ENCODE data around the gene GIMAP2.
"Not testable (repeated sequence)": the region's sequence is repeated elsewhere in the genome, so short reads cannot be mapped to it uniquely, and the experiment has no call there.

The GIMAP2 gene

DNA sequence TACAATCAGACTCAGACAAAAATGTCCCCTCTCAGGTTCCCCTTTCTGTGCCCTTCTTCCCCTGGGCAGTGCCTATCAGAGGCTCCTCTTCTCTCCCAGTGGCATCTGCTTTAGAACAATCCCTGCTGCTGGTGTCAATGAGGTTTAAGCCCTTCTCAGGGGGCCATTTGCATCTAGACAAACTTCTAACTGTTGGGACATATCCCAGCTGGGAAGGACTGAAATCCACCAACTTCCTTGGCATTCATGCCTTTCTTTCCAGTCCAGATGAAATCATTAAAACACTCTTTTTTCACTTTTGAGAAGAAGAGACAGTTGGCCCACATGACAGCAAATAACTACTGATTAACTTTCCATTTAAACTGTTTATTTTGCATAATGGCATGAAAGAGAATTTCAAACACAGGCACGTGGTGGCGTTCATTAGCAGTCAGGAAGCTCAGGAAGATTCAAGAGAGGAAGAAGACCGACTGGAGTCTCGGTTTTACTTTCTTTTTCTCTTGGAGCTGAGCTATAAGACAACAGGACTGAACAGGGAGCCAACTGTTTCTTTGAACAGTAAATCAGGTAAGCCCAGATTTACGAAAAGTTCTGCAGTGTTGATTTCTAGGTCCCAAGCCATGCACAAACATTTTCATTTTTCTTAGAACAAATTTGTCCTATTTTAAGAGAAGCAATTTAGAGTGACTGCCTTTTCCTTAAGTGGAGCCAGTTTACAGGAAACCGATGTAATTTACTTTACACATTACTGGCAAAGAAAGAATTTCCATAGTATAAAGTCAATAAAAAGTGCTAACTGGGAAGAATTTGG, at the start of gene GIMAP2:
TSS of gene GIMAP2 (plus strand) at position 488 of the 811 bp plus-strand sequence. CDS start 1,354 bp downstream, outside the sequence.
- in situ Hi-C loops (cut with HindIII; ENCODE audit: low pct_ligation_motif_present, low pct_unique_long_range_greater_than_20kb, low sequenced_read_pairs) = no loop called here

DNA sequence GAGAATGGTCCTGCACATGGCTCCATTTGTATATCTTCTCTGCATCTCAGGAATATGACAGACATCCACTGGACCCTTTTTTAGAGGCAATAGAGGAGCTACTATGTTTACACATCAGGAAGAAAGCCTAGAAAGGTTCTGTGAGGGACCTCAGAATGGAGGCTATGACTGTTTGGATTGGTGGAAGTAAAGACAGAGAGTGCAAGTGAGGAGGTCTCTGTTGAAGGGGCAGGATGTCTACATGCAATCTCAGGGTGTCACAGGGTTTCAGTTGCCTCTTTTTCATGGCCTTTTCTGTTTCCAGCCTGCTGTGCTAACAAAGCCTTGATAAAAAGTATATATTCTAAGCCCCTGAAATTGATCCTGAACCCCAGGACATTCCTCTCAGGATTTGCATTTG, 43.7 kb upstream of the GIMAP2 start:
- in situ Hi-C loops (cut with HindIII; ENCODE audit: low pct_ligation_motif_present, low pct_unique_long_range_greater_than_20kb, low sequenced_read_pairs) = no loop called here
- DNase-seq = no peak

More for the DNA sequence above, at the start of gene GIMAP2:
- DNase-seq = no peak

DNA sequence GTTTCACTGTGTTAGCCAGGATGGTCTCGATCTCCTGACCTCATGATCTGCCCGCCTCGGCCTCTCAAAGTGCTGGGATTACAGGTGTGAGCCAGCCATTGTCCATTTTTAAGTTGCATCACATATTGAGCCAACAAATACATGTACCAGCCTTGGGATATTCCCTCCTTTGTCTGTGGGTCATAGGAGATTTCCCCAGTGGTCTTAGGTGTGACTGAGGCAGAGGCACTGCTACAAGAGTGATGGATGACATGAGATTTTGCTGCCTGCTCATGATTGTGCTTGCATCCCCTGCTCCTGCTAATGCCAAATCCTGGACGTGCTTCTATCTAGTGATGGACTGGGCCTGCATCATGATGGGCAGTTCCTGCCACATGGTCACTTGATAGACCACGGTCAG, 42.6 kb upstream of the GIMAP2 start:
- in situ Hi-C loops (cut with HindIII; ENCODE audit: low pct_ligation_motif_present, low pct_unique_long_range_greater_than_20kb, low sequenced_read_pairs) = no loop called here
- DNase-seq = no peak

DNA sequence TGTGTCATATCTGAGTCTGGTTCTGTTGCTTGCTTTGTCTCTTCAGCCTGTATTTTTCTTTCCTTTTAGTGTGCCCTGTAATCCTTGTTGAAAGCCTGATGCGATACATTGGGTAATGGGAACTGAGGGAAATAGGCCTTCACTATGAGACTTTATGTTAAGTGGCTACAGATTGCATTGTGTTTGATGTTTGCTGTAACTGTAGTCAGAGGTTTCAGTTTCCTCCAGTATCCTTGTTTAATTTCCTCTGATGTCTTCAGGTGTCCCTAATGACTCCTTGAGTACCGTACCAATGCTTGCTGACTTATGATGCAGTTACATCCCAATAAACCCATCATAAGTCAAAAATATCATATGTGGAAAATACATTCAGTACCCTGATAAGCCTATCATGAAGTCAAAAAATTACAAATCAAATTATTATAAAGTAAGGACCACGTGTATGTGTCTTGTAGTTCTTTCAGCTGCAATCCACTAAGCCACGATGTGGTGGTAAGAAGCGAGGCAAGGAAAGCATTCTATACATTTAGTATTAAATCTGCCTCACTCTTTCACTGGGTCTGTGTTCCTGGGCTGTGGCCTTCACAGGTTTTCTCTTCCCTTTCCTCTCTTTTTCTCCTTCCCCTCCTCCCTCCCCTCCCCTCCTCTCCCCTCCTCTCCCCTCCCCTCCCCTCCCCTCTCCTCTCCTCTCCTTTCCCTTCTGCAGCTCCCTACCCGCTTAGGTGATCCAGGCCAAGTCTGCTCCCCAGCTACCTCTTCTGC, 40.1 kb upstream of the GIMAP2 start:
- in situ Hi-C loops (cut with HindIII; ENCODE audit: low pct_ligation_motif_present, low pct_unique_long_range_greater_than_20kb, low sequenced_read_pairs) = no loop called here
- no peak for DNase-seq

DNA sequence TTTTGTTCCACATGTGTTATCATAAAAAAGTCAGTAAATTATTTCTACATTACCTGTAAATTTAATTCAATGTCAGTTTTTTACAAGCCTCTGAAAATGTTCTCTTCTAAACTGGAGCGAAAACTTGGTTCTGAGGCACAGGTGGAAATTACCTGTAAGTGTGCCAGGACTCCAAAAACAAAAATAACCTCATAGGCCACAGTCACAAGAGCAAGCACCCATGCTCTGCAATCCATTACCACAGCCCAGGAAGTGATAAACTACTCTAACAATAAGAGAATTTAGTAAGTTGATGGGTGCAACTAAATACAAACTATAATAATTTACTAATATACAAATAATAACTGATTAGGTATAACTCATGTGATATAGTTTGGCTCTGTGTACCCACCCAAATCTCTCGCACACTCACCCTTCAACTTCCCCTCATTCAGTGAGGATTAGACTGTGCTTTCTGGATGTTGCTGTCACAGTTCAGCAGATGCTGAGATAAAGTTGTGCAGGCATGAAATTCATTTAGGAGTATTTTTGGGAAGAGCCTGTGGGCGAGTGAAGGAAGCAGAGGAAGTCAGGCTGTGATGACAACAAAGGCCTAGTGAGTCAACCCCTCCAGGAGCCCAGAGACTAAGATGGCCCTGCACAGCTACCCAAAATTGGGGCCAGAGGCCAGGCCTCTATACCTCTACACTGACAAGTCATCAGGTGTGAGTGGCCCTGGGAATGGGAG, 37.0 kb upstream of the GIMAP2 start:
- in situ Hi-C loops (cut with HindIII; ENCODE audit: low pct_ligation_motif_present, low pct_unique_long_range_greater_than_20kb, low sequenced_read_pairs) = no loop called here
- DNase-seq = no peak

DNA sequence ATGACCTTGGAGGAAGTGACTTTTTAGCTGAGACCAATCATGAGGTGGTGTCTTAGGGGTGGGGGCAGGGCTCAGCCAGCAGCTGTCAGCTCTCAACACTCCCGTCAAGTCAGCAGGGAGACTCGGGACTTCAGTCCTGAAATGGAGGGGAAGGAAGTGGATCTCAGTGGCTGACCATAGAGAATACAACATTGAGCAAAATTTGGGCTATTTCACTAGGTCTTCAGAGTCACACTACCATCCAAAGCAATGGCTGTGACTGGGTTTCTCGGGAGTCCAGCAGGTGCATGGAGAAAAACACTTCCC, 36.5 kb upstream of the GIMAP2 start:
- in situ Hi-C loops (cut with HindIII; ENCODE audit: low pct_ligation_motif_present, low pct_unique_long_range_greater_than_20kb, low sequenced_read_pairs) = no loop called here

DNA sequence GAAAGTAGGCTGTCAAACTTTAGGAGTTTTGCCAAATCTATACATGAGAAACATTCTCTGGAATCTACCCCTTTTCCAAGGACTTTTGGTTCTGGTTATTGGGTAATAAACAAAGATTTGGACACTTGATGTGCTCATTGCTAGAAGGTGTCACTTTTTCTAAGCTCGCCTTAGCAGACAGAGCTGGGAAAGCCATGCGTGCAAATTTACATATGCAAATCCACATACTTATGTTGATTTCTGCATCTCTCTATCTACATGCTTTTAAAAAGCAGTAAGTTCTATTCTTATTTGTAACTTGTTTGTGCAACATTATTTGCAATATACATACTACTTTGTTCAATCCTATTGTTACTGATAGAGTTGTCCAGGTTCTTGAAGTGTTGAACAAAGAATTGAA, 30.8 kb upstream of the GIMAP2 start:
- in situ Hi-C loops (cut with HindIII; ENCODE audit: low pct_ligation_motif_present, low pct_unique_long_range_greater_than_20kb, low sequenced_read_pairs) = no loop called here
- DNase-seq = no peak

More for the DNA sequence above, 36.5 kb upstream of the GIMAP2 start:
- DNase-seq = no peak

DNA sequence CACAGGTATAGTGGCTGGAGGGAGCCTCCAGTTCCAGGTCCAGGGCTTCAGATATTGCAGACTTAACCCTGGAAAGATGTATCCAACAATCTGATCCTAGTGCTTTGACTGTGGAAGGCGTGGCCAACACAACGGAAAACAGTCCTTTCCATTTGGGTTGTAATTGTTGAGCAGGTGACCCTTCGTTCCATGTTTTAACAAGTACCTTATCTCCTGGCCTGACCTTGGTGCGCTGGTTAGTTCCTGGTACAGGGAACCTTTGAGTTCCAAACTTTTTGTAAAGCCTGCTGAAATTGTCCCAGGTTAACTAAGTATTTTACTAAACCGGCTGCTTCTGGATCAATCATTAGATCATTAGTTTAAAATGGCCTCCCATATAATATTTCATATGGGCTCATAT, 29.5 kb upstream of the GIMAP2 start:
- in situ Hi-C loops (cut with HindIII; ENCODE audit: low pct_ligation_motif_present, low pct_unique_long_range_greater_than_20kb, low sequenced_read_pairs) = no loop called here
- no peak for DNase-seq

DNA sequence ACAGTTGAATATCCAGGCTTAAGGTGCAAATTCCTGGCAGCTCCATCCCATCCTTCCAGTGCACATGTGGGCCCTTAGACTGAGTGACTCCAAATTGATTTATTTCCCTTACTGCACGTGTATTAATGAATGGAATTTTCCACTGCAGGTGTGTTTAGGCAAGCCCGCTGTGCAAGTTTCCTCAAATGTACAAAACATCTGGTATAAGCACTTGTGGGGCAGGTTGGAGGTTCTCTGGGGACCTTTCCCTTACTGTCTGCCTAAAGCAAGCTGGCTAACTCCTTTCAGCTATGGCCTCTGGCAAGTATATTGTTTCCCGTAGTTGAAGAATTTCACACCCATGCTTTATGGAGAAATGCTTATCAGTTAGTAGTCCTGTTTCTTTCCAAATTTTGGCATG, 28.0 kb upstream of the GIMAP2 start:
- no peak for DNase-seq

DNA sequence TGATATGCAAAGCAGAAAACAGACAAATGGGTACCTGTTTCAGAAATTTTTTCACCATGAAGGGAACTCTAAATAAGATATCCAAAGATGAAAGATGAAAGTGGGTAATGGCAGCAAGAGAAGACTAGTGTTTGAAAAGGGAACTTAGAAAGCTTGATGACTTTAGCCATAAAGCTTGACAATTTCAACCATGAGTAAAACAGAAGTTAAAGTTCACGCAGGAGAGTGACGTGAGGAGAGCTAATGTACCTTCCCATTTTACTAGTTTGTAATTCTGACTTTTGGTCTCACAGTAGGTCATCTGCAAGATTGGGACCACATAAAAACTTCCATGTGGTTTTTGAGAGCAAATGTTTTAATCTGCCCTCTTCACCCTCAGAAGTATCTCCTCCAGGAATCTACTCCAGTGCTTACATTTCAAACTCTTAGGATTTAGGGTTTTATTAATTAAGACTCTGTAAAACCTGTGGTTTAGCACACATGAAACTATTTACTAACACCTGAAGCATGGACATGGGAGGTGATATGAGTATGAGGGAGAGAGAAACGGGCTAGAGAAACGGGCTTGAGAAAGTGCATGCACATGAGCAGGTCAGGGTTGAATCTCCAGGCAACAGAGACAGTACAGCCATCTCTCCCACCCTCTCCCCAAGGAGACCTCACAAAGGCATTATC, 24.4 kb upstream of the GIMAP2 start:
- in situ Hi-C loops (cut with HindIII; ENCODE audit: low pct_ligation_motif_present, low pct_unique_long_range_greater_than_20kb, low sequenced_read_pairs) = no loop called here
- no peak for DNase-seq

More for the DNA sequence above, 28.0 kb upstream of the GIMAP2 start:
- in situ Hi-C loops (cut with HindIII; ENCODE audit: low pct_ligation_motif_present, low pct_unique_long_range_greater_than_20kb, low sequenced_read_pairs) = no loop called here

DNA sequence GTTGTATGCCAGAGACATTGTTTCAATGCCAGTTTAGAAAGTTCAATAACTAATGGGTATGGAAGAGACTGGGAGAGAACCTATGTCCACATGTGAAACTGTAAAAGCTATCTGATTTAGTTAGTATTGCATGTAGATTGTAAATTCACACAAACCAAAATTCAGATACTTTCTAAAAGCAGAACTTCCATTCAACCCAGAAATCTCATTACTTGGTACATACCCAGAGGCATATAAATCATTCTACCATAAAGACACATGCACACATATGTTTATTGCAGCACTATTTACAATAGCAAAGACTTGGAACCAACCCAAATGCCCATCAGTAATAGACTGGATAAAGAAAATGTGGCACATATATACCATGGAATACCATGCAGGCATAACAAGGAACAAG, 22.7 kb upstream of the GIMAP2 start:
- in situ Hi-C loops (cut with HindIII; ENCODE audit: low pct_ligation_motif_present, low pct_unique_long_range_greater_than_20kb, low sequenced_read_pairs); DNase-seq: not testable (repeated sequence)

DNA sequence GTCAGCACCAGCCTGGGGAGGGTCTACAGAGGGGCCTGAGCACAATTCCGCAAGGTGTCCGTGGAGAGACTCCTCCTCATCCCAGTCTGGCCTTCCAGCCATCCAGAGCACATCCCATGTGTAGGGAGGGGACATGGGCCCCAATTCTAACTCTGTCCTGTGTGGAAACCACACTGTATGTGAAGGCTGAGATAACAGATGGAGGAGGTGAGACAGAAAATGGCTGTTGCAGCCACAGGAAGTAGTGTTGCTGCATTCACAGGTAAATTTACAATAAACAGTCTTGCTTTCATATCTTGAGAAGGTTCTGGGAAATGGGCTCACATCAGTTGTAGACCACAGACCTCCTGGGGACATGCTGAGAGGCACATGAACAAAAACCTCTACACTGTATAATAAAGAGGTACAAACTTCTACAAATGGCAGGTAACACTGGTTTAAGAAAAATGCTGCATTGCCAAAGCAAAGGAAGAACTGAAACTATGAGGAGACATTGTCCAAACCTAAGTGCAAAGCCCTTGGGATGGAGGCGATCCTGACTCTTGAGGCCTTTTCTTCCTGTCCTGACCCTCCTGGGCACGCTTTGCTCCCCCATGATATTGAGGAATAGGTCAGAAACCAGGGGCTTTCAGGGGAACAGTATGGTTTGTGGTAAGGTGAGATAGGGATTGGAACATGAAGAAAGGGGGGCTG, 21.6 kb upstream of the GIMAP2 start:
- DNase-seq = no peak
- in situ Hi-C loops (cut with HindIII; ENCODE audit: low pct_ligation_motif_present, low pct_unique_long_range_greater_than_20kb, low sequenced_read_pairs) = no loop called here

DNA sequence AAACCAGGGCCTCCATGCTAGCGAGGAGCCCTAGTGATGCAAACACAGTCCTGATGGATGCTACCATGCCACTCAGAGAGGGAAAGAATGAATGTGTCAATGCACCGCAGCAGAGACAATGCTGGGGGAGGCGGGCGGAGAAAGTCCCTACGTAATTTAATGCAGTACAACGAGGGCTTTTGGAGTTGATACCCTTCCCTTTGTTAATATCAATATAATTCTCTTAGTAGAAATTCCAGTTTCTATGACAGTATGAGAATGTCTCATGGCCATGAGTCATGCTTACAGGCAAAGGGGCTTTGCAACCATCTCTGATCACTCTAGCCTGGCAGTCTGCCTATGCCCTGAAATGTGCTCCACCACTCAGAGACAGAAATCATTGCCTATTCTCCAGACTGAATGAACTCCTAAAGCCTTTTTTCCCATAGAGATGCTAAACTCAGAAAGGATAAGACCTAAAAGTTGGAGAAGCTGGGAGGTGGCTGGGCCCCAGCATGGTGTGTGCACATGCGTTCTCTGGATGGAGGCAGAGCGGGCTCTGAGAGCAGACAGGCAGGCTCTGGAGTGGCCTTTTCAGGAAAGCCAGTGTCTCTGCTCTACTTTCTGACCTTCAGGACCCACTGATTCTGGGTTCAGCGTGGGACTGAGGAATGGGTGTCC, 20.3 kb upstream of the GIMAP2 start:
- in situ Hi-C loops (cut with HindIII; ENCODE audit: low pct_ligation_motif_present, low pct_unique_long_range_greater_than_20kb, low sequenced_read_pairs) = no loop called here
- no peak for DNase-seq

DNA sequence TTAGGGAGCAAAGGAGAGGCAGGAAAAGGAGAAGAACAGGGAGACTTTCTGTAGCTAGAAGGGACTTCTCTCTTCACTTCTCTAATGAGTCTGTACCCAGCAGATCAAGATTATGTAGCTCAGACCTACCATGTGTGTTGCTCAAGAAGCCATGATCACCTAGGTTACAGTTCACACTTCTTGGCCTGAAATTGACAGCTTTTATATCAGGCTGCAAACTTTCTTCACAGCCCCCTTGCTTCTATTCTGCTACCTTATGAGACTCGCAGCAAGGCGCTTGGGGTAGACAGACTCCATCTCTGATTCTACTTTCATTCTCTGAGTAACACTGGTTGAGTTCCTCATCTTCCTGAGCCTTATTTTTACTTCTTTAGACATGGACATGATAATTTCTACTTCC, 19.6 kb upstream of the GIMAP2 start:
- in situ Hi-C loops (cut with HindIII; ENCODE audit: low pct_ligation_motif_present, low pct_unique_long_range_greater_than_20kb, low sequenced_read_pairs) = no loop called here
- DNase-seq = no peak

DNA sequence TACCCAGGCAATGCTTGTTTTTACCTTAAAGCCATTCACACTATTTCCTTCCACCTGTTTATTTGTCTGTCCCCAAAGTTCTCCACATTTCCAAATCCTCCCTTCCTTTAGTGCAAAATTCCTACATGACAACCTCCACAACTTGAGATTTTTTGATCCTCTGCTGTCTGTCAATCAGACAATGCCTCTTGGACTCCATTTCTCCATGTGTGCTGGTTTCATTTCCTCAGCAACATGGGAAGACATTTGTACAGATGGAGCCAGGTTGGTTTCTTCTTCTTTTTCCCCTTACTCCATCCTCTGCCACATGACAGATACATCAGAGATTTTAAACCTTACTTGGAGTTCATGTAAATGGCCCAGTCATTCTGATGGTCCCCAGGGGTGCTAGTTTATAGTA, 19.1 kb upstream of the GIMAP2 start:
- in situ Hi-C loops (cut with HindIII; ENCODE audit: low pct_ligation_motif_present, low pct_unique_long_range_greater_than_20kb, low sequenced_read_pairs) = no loop called here
- no peak for DNase-seq

DNA sequence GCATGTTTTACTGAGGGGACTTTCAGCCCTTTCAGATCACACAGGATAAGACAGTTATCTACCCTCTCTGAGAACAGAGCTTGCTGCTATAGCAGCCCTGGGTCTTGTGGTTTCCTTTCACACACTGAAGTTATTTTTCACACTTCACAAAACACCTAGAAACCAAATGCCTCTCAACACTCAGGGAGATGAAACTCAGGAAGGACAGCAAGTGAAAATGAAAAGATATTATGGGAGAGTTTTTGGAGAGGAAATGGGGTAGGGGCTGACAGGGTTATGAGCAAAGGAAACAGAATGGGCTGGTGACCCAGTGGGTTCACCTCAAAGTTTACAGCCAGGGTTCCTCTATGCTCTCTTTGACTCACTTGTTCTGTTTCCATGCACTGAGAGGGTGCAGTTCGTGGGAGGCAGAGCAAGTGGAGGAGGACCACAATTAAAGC, 17.0 kb upstream of the GIMAP2 start:
- DNase-seq = no peak
- in situ Hi-C loops (cut with HindIII; ENCODE audit: low pct_ligation_motif_present, low pct_unique_long_range_greater_than_20kb, low sequenced_read_pairs) = no loop called here

DNA sequence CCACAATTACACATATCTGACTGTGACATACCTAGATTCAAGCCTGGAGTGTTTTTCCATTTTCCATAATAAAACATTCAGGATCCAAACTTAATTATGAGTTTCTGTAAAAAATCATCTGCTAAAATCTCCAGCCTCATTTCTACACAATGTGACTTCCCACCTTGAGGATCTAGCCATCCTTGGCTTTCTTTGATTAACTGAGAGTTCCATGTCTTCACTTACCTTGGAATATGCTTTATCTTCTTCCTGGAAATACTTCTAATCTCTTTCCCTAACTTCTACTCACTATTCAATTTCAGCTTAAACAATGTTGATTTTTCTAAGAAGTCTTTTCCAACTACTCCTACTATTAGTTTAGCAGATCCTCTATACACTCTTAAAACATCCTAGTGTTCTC, 16.5 kb upstream of the GIMAP2 start:
- in situ Hi-C loops (cut with HindIII; ENCODE audit: low pct_ligation_motif_present, low pct_unique_long_range_greater_than_20kb, low sequenced_read_pairs) = no loop called here

More for the DNA sequence above, 16.5 kb upstream of the GIMAP2 start:
- no peak for DNase-seq

All from ACHN (cell line).